GM23338 (cell line): ENCODE measurements around the gene RNF212B. TPM values are rescaled to one million over a fixed set of nuclear protein-coding genes. Genes with fewer than 3 reads are reported as not detected.

Source experiments
- ATAC-seq: fragments of 200-7000 bp; cut with Tn5 transposase; 3 replicates; pipeline ENCODE4 v1.9.1; 2020
- DNase-seq: peaks from one replicate; pipeline ENCODE4 v3.0.0-alpha.2; 2015; ENCODE audit warnings: low spot score
- H2AFZ ChIP-seq: fragments of 200-600 bp; sonication (generic); 2 replicates; pipeline ENCODE4 v1.8.0; 2016; ENCODE audit warnings: antibody characterized with exemption, mild to moderate bottlenecking, moderate library complexity
- H3F3A ChIP-seq: fragments of 200-600 bp; sonication (generic); replicated peaks from 2 replicates; pipeline ENCODE4 v1.8.0; 2017; ENCODE audit warnings: antibody characterized with exemption, mixed run types, low read depth
- H3K27ac ChIP-seq: fragments of 200-600 bp; sonication (generic); 2 replicates; pipeline ENCODE4 v1.6.1; 2016; ENCODE audit warnings: low read depth
- H3K27me3 ChIP-seq: fragments of 200-600 bp; sonication (generic); 2 replicates; pipeline ENCODE4 v1.8.0; 2016; ENCODE audit warnings: mild to moderate bottlenecking, mixed run types, moderate library complexity; ENCODE audit not compliant: insufficient read depth
- H3K36me3 ChIP-seq: fragments of 200-600 bp; sonication (generic); 2 replicates; pipeline ENCODE4 v1.8.0; 2016; ENCODE audit warnings: mild to moderate bottlenecking; ENCODE audit not compliant: insufficient read depth
- H3K4me1 ChIP-seq: fragments of 200-600 bp; sonication (generic); 2 replicates; pipeline ENCODE4 v1.8.0; 2016; ENCODE audit warnings: mild to moderate bottlenecking, moderate library complexity; ENCODE audit not compliant: insufficient read depth
- H3K4me2 ChIP-seq: fragments of 200-600 bp; sonication (generic); 2 replicates; pipeline ENCODE4 v1.7.1; 2017; ENCODE audit warnings: mixed run types
- H3K4me3 ChIP-seq: fragments of 200-600 bp; sonication (generic); 2 replicates; pipeline ENCODE4 v1.6.1; 2016; ENCODE audit warnings: mixed run types
- H3K79me2 ChIP-seq: fragments of 200-600 bp; sonication (generic); replicated peaks from 2 replicates; pipeline ENCODE4 v1.8.0; 2017; ENCODE audit warnings: mild to moderate bottlenecking; ENCODE audit not compliant: insufficient read depth
- H3K9me2 ChIP-seq: fragments of 200-600 bp; sonication (generic); 2 replicates; pipeline ENCODE4 v1.8.0; 2017; ENCODE audit not compliant: insufficient read depth
- H4K20me1 ChIP-seq: fragments of 200-600 bp; sonication (generic); replicated peaks from 2 replicates; pipeline ENCODE4 v1.8.0; 2017; ENCODE audit warnings: mild to moderate bottlenecking; ENCODE audit not compliant: insufficient read depth
- H3K27ac Mint-ChIP-seq: 2 replicates; pipeline ENCODE4 v1.8.0; 2020; ENCODE audit warnings: inconsistent platforms, mild to moderate bottlenecking, moderate library complexity, mixed read lengths
- H3K27me3 Mint-ChIP-seq: 3 replicates; pipeline ENCODE4 v1.8.0; 2022; ENCODE audit warnings: low read depth, mild to moderate bottlenecking, moderate library complexity, mixed read lengths, inconsistent platforms; ENCODE audit not compliant: insufficient read depth, poor library complexity
- H3K36me3 Mint-ChIP-seq: 3 replicates; pipeline ENCODE4 v1.8.0; 2021; ENCODE audit warnings: low read depth, mild to moderate bottlenecking, inconsistent platforms, moderate library complexity, mixed read lengths
- H3K4me1 Mint-ChIP-seq: 3 replicates; pipeline ENCODE4 v1.8.0; 2020; ENCODE audit warnings: mild to moderate bottlenecking, inconsistent platforms, mixed read lengths
- H3K4me3 Mint-ChIP-seq: 3 replicates; pipeline ENCODE4 v1.8.0; 2021; ENCODE audit warnings: moderate library complexity, mild to moderate bottlenecking, inconsistent platforms, mixed read lengths
- H3K9me3 Mint-ChIP-seq: 3 replicates; pipeline ENCODE4 v1.8.0; 2020; ENCODE audit warnings: moderate library complexity, mild to moderate bottlenecking, inconsistent platforms, mixed read lengths
- CREB1 ChIP-seq: fragments of 250-450 bp; sonication (Bioruptor Pico); IDR thresholded peaks from 2 replicates; pipeline ENCODE4 v1.5.0; 2020; ENCODE audit warnings: low read depth, mild to moderate bottlenecking, moderate library complexity
- EZH2 ChIP-seq: fragments of 200-600 bp; sonication (generic); IDR thresholded peaks from one replicate; pipeline ENCODE4 v1.8.0; 2017; ENCODE audit warnings: antibody characterized with exemption, mild to moderate bottlenecking, low read depth; ENCODE audit not compliant: unreplicated experiment
- EZH2phosphoT487 ChIP-seq: fragments of 200-600 bp; sonication (generic); IDR thresholded peaks from one replicate; pipeline ENCODE4 v1.8.1; 2018; ENCODE audit warnings: antibody characterized with exemption; ENCODE audit not compliant: unreplicated experiment
- JUNB ChIP-seq: IDR thresholded peaks from one replicate; pipeline ENCODE4 v1.6.1; 2016; ENCODE audit warnings: antibody characterized with exemption; ENCODE audit not compliant: unreplicated experiment
- NANOG ChIP-seq: IDR thresholded peaks from 2 replicates; pipeline ENCODE4 v1.6.1; 2016; ENCODE audit warnings: antibody characterized with exemption, borderline replicate concordance
- POLR2AphosphoS5 ChIP-seq: IDR thresholded peaks from 2 replicates; pipeline ENCODE4 v1.6.1; 2016; ENCODE audit warnings: antibody characterized with exemption, low read depth
- STAT1 ChIP-seq: IDR thresholded peaks from one replicate; pipeline ENCODE4 v1.6.1; 2016; ENCODE audit warnings: antibody characterized with exemption; ENCODE audit not compliant: unreplicated experiment
- ZNF114 ChIP-seq: fragments of 250-450 bp; sonication (Bioruptor Pico); IDR thresholded peaks from 2 replicates; pipeline ENCODE4 v1.5.0; 2020; ENCODE audit warnings: mild to moderate bottlenecking, moderate library complexity
- ZNF331 ChIP-seq: fragments of 250-450 bp; sonication (Bioruptor Pico); IDR thresholded peaks from 2 replicates; pipeline ENCODE4 v1.5.0; 2020; ENCODE audit warnings: low read depth, mild to moderate bottlenecking, moderate library complexity
- polyA plus RNA-seq: library from polyadenylated mRNA; unstranded; fragments of >200 nt; fragmentation: Nextera tagmentation; extraction: Ambion mirVana; gene quantifications from 2 replicates; pipeline ENCODE4 v1.2.1, GENCODE V29; 2016
- total RNA-seq: library from RNA; depleted of rRNA; stranded (reverse); fragments of >200 nt; shearing (Covaris generic); gene quantifications from 2 replicates; pipeline ENCODE4 v1.2.3, GENCODE V29; 2014
- TF ChIP-seq, protein P1 (sequence below): fragments of 250-450 bp; sonication (Bioruptor Pico); IDR thresholded peaks from 2 replicates; pipeline ENCODE4 v1.5.0; 2020; ENCODE audit warnings: mild to moderate bottlenecking, moderate library complexity
- TF ChIP-seq, protein P2 (sequence below), 2 experiments: fragments of 200-600 bp in 1 of 2; sonication (generic) in 1 of 2; conservative IDR thresholded peaks; 2 replicates each; pipeline versions ENCODE4 v1.5.1 to v1.6.1; 2016 to 2017; ENCODE audit warnings: antibody characterized with exemption in 2 of 2, low read depth in 2 of 2, mild to moderate bottlenecking in 2 of 2, moderate library complexity in 1 of 2
- TF ChIP-seq, protein P3 (sequence below): IDR thresholded peaks from 2 replicates; pipeline ENCODE4 v1.6.1; 2016; ENCODE audit warnings: antibody characterized with exemption
- TF ChIP-seq, protein P4 (sequence below): IDR thresholded peaks from one replicate; pipeline ENCODE4 v1.6.1; 2018; ENCODE audit warnings: antibody characterized with exemption; ENCODE audit not compliant: unreplicated experiment

Gene RNF212B
- total and polyA plus RNA-seq, 2 experiments from 2014 or later, result not detected

DNA sequence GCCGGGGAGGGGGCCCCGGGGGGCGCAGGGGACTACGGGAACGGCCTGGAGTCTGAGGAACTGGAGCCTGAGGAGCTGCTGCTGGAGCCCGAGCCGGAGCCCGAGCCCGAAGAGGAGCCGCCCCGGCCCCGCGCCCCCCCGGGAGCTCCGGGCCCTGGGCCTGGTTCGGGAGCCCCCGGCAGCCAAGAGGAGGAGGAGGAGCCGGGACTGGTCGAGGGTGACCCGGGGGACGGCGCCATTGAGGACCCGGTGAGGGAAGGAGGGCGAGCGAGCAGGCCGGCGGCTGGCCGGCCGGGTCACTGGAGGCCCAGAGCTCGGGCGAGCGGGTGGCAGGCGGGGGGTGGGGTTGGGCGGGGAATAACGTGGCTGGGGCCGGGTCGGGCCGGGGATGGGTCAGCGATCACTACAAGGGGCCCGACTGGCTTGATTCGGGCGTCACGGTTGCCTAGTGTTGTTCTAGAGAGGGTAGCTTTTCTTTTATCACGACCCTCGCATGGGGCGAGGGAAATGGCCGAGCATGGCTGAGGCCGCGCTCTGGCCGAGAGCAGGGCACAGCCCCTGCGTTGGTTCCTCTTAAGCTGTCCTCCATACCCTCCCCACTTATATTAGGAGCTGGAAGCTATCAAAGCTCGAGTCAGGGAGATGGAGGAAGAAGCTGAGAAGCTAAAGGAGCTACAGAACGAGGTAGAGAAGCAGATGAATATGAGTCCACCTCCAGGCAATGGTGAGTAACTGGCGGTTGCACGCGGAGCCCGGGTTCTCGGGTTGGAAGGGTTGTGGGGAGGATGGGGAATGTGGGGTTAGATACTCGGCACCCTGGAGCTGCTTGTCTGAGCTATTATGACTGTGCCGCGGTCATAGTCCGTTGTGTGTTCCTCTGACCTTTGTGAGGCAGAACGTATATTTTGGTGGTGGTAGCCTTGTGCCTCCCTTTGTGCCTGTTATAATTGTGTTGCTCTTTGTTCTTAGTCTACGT is 84.1 kb downstream of the RNF212B start:
- ATAC-seq, result peak; percentile 8
- H3K27ac ChIP-seq, result peak overlapping the region; percentile 93
- H3K27me3 ChIP-seq, result no peaks in the 10 kb centered on the region
- peaks cover 26% of the 10 kb centered on the region for H3K4me1 Mint-ChIP-seq
- peaks cover 45% of the 10 kb centered on the region for H3K36me3 Mint-ChIP-seq
- no peak overlapping the region for H2AFZ ChIP-seq
- peak overlapping the region; percentile 98 for H3K4me3 Mint-ChIP-seq
- H3K9me2 ChIP-seq, result peaks cover 7% of the 10 kb centered on the region; the same call in 1 of the 2 replicates
- H4K20me1 ChIP-seq, result peaks cover 9% of the 10 kb centered on the region; the same call in 1 of the 2 replicates
- peaks cover 10% of the 10 kb centered on the region for H3K4me1 ChIP-seq
- no peak for TF ChIP-seq NANOG
- no peak for TF ChIP-seq ZNF331 (CRISPR knock-in tag)
- TF ChIP-seq ZNF114, result no peak
- TF ChIP-seq POLR2AphosphoS5, result no peak
- TF ChIP-seq CREB1 (CRISPR knock-in tag), result no peak
- TF ChIP-seq, protein P1, sequence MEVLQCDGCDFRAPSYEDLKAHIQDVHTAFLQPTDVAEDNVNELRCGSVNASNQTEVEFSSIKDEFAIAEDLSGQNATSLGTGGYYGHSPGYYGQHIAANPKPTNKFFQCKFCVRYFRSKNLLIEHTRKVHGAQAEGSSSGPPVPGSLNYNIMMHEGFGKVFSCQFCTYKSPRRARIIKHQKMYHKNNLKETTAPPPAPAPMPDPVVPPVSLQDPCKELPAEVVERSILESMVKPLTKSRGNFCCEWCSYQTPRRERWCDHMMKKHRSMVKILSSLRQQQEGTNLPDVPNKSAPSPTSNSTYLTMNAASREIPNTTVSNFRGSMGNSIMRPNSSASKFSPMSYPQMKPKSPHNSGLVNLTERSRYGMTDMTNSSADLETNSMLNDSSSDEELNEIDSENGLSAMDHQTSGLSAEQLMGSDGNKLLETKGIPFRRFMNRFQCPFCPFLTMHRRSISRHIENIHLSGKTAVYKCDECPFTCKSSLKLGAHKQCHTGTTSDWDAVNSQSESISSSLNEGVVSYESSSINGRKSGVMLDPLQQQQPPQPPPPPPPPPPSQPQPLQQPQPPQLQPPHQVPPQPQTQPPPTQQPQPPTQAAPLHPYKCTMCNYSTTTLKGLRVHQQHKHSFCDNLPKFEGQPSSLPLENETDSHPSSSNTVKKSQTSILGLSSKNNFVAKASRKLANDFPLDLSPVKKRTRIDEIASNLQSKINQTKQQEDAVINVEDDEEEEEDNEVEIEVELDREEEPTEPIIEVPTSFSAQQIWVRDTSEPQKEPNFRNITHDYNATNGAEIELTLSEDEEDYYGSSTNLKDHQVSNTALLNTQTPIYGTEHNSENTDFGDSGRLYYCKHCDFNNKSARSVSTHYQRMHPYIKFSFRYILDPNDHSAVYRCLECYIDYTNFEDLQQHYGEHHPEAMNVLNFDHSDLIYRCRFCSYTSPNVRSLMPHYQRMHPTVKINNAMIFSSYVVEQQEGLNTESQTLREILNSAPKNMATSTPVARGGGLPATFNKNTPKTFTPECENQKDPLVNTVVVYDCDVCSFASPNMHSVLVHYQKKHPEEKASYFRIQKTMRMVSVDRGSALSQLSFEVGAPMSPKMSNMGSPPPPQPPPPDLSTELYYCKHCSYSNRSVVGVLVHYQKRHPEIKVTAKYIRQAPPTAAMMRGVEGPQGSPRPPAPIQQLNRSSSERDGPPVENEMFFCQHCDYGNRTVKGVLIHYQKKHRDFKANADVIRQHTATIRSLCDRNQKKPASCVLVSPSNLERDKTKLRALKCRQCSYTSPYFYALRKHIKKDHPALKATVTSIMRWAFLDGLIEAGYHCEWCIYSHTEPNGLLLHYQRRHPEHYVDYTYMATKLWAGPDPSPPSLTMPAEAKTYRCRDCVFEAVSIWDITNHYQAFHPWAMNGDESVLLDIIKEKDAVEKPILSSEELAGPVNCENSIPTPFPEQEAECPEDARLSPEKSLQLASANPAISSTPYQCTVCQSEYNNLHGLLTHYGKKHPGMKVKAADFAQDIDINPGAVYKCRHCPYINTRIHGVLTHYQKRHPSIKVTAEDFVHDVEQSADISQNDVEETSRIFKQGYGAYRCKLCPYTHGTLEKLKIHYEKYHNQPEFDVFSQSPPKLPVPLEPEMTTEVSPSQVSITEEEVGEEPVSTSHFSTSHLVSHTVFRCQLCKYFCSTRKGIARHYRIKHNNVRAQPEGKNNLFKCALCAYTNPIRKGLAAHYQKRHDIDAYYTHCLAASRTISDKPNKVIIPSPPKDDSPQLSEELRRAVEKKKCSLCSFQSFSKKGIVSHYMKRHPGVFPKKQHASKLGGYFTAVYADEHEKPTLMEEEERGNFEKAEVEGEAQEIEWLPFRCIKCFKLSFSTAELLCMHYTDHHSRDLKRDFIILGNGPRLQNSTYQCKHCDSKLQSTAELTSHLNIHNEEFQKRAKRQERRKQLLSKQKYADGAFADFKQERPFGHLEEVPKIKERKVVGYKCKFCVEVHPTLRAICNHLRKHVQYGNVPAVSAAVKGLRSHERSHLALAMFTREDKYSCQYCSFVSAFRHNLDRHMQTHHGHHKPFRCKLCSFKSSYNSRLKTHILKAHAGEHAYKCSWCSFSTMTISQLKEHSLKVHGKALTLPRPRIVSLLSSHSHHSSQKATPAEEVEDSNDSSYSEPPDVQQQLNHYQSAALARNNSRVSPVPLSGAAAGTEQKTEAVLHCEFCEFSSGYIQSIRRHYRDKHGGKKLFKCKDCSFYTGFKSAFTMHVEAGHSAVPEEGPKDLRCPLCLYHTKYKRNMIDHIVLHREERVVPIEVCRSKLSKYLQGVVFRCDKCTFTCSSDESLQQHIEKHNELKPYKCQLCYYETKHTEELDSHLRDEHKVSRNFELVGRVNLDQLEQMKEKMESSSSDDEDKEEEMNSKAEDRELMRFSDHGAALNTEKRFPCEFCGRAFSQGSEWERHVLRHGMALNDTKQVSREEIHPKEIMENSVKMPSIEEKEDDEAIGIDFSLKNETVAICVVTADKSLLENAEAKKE (CRISPR knock-in tag), result no peak
- TF ChIP-seq STAT1, result no peak
- no peak for TF ChIP-seq EZH2
- TF ChIP-seq, protein P2, sequence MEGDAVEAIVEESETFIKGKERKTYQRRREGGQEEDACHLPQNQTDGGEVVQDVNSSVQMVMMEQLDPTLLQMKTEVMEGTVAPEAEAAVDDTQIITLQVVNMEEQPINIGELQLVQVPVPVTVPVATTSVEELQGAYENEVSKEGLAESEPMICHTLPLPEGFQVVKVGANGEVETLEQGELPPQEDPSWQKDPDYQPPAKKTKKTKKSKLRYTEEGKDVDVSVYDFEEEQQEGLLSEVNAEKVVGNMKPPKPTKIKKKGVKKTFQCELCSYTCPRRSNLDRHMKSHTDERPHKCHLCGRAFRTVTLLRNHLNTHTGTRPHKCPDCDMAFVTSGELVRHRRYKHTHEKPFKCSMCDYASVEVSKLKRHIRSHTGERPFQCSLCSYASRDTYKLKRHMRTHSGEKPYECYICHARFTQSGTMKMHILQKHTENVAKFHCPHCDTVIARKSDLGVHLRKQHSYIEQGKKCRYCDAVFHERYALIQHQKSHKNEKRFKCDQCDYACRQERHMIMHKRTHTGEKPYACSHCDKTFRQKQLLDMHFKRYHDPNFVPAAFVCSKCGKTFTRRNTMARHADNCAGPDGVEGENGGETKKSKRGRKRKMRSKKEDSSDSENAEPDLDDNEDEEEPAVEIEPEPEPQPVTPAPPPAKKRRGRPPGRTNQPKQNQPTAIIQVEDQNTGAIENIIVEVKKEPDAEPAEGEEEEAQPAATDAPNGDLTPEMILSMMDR (conservative IDR thresholded peaks at IDR 0.05; ENCODE audit: low read depth in 2 of 2), result no peak
- TF ChIP-seq, protein P3, sequence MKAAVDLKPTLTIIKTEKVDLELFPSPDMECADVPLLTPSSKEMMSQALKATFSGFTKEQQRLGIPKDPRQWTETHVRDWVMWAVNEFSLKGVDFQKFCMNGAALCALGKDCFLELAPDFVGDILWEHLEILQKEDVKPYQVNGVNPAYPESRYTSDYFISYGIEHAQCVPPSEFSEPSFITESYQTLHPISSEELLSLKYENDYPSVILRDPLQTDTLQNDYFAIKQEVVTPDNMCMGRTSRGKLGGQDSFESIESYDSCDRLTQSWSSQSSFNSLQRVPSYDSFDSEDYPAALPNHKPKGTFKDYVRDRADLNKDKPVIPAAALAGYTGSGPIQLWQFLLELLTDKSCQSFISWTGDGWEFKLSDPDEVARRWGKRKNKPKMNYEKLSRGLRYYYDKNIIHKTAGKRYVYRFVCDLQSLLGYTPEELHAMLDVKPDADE, result no peak
- TF ChIP-seq EZH2phosphoT487, result no peak
- TF ChIP-seq JUNB, result no peak
- TF ChIP-seq, protein P4, sequence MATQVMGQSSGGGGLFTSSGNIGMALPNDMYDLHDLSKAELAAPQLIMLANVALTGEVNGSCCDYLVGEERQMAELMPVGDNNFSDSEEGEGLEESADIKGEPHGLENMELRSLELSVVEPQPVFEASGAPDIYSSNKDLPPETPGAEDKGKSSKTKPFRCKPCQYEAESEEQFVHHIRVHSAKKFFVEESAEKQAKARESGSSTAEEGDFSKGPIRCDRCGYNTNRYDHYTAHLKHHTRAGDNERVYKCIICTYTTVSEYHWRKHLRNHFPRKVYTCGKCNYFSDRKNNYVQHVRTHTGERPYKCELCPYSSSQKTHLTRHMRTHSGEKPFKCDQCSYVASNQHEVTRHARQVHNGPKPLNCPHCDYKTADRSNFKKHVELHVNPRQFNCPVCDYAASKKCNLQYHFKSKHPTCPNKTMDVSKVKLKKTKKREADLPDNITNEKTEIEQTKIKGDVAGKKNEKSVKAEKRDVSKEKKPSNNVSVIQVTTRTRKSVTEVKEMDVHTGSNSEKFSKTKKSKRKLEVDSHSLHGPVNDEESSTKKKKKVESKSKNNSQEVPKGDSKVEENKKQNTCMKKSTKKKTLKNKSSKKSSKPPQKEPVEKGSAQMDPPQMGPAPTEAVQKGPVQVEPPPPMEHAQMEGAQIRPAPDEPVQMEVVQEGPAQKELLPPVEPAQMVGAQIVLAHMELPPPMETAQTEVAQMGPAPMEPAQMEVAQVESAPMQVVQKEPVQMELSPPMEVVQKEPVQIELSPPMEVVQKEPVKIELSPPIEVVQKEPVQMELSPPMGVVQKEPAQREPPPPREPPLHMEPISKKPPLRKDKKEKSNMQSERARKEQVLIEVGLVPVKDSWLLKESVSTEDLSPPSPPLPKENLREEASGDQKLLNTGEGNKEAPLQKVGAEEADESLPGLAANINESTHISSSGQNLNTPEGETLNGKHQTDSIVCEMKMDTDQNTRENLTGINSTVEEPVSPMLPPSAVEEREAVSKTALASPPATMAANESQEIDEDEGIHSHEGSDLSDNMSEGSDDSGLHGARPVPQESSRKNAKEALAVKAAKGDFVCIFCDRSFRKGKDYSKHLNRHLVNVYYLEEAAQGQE, result no peak
- peak overlapping the region; percentile 99 for H3K4me2 ChIP-seq
- H3K36me3 ChIP-seq, result peaks cover 28% of the 10 kb centered on the region
- peak overlapping the region; percentile 98 for H3K27ac Mint-ChIP-seq
- no peaks in the 10 kb centered on the region for H3K9me3 Mint-ChIP-seq
- H3F3A ChIP-seq, result peaks cover 36% of the 10 kb centered on the region
- H3K27me3 Mint-ChIP-seq, result peaks cover 11% of the 10 kb centered on the region
- peak; percentile 58 for DNase-seq
- H3K4me3 ChIP-seq, result peak overlapping the region; percentile 99
- H3K79me2 ChIP-seq, result peaks cover 21% of the 10 kb centered on the region
